ENCODE results near the gene NOTCH2NLA.
"Not testable (repeated sequence)": the region's sequence is repeated elsewhere in the genome, so short reads cannot be mapped to it uniquely, and the experiment has no call there.

DNA sequence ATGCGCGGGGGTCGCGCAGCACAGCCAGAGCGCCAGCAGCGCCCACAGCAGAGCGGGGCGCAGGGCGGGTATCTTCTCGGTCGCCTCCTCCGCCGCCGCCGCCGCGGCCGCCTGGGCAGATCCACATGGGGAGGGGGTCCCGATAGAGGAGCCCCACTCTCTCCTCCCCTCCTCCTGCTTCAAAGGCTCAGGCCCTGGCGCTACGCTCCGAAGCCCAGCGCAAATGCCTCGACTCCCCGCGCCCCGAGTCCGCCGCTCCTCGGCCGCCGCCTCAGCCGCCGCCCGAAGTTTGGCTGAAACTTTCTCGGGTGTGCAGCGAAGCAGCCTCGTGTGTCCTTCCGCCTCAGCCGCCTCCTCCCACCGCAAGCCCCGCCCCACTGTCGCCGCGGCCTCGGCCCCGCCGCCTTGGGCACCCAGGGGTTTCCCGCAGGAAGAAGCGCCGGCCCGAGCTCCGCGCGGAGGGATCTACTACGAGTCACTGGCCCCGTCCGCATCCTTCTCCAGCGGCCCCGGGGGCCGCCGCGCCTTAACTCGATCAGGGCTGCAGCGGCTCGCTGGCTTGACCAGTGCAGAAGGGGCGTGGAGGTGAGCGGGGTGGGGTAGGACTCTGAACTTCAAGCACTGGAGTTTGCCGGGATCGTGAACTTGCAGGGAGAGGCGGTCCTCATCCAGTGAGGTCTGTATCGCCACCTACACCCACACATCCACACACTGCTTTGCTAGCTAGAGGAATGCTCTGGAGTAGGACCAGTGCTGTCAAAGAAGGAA, at the start of gene NOTCH2NLA:
- TF ChIP-seq, protein P1, sequence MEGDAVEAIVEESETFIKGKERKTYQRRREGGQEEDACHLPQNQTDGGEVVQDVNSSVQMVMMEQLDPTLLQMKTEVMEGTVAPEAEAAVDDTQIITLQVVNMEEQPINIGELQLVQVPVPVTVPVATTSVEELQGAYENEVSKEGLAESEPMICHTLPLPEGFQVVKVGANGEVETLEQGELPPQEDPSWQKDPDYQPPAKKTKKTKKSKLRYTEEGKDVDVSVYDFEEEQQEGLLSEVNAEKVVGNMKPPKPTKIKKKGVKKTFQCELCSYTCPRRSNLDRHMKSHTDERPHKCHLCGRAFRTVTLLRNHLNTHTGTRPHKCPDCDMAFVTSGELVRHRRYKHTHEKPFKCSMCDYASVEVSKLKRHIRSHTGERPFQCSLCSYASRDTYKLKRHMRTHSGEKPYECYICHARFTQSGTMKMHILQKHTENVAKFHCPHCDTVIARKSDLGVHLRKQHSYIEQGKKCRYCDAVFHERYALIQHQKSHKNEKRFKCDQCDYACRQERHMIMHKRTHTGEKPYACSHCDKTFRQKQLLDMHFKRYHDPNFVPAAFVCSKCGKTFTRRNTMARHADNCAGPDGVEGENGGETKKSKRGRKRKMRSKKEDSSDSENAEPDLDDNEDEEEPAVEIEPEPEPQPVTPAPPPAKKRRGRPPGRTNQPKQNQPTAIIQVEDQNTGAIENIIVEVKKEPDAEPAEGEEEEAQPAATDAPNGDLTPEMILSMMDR (IDR thresholded peaks at IDR 0.05), result not testable (repeated sequence)
- not testable (repeated sequence) for TF ChIP-seq ZFX (IDR thresholded peaks at IDR 0.05; ENCODE audit: borderline replicate concordance)

All from 22Rv1 (cell line).